HFF-Myc (cell line): ENCODE results near the gene AHNAK2.

Source experiments
- DNase-seq: peaks from one replicate; pipeline ENCODE4 v3.0.0-alpha.2; 2011; ENCODE audit warnings: low read depth; ENCODE audit errors: extremely low read depth
- H3K4me3 ChIP-seq: replicated peaks from 2 replicates; pipeline ENCODE4 v1.5.1; 2011; ENCODE audit warnings: low read depth, mild to moderate bottlenecking, control low read depth, low read length
- CTCF ChIP-seq: IDR thresholded peaks from 2 replicates; pipeline ENCODE4 v1.5.1; 2012; ENCODE audit warnings: mild to moderate bottlenecking, low read depth, low read length, control low read depth; ENCODE audit errors: missing control alignments

The AHNAK2 gene

GRCh38 chr14:105015905-105016304 is 37.7 kb upstream of the AHNAK2 start:
- TF ChIP-seq CTCF = no peak
- DNase-seq = no peak
- no peak overlapping the region for H3K4me3 ChIP-seq

GRCh38 chr14:105015242-105015641 is 37.1 kb upstream of the AHNAK2 start:
- TF ChIP-seq CTCF = no peak
- no peak for DNase-seq
- no peak overlapping the region for H3K4me3 ChIP-seq

- no peak for TF ChIP-seq CTCF
- DNase-seq = no peak
- H3K4me3 ChIP-seq = no peak overlapping the region
These were observed 36.5 kb upstream of the AHNAK2 start for GRCh38 chr14:105014631-105015030.

GRCh38 chr14:105014032-105014431 is 35.9 kb upstream of the AHNAK2 start:
- no peak for TF ChIP-seq CTCF
- no peak for DNase-seq

GRCh38 chr14:105013150-105013785 is 35.1 kb upstream of the AHNAK2 start:
- TF ChIP-seq CTCF = no peak
- no peak overlapping the region for H3K4me3 ChIP-seq
- no peak for DNase-seq

More at GRCh38 chr14:105014032-105014431, 35.9 kb upstream of the AHNAK2 start:
- H3K4me3 ChIP-seq = no peak overlapping the region

GRCh38 chr14:105012171-105012985 is 34.2 kb upstream of the AHNAK2 start:
- no peak overlapping the region for H3K4me3 ChIP-seq
- DNase-seq = no peak
- TF ChIP-seq CTCF = peak; percentile 23
